Kidney (tissue), 14 donors: ENCODE measurements around the gene ZKSCAN7. TPM values are rescaled to one million over a fixed set of nuclear protein-coding genes. Genes with fewer than 3 reads are reported as not detected.

ENCODE experiments used
- DNase-seq, 5 donors: peaks; one replicate each; pipeline ENCODE4 v3.0.0-alpha.2; 2013 to 2020
- FAIRE-seq: peaks from 2 replicates; lab custom pipeline; 2012; peaks lifted over from hg19 to GRCh38; lab: Jason Lieb, UNC
- H3K27ac ChIP-seq, 2 donors: one replicate each; pipeline ENCODE4 v1.7.0; 2013; ENCODE audit warnings: low read depth in 2 of 2, low read length in 2 of 2, inconsistent platforms in 1 of 2
- H3K27me3 ChIP-seq: one replicate; pipeline ENCODE4 v1.7.1; 2013; ENCODE audit warnings: low read length, inconsistent platforms; ENCODE audit not compliant: control insufficient read depth, insufficient read depth
- H3K36me3 ChIP-seq, 3 donors: one replicate each; pipeline versions ENCODE4 v1.7.0 to v1.7.1; 2013; ENCODE audit warnings: low read length in 3 of 3, control low read depth in 1 of 3, inconsistent platforms in 1 of 3; ENCODE audit not compliant: insufficient read depth in 3 of 3, control insufficient read depth in 2 of 3
- H3K4me1 ChIP-seq, 3 donors: one replicate each; pipeline versions ENCODE4 v1.7.0 to v1.7.1; 2013; ENCODE audit warnings: low read length in 3 of 3, inconsistent platforms in 1 of 3, low read depth in 1 of 3; ENCODE audit not compliant: control insufficient read depth in 2 of 3, insufficient read depth in 2 of 3
- H3K4me3 ChIP-seq, 3 donors: one replicate each; pipeline versions ENCODE4 v1.7.0 to v1.8.1; 2013; ENCODE audit warnings: low read length in 3 of 3, control low read depth in 1 of 3, inconsistent platforms in 1 of 3
- H3K9ac ChIP-seq, 3 donors: one replicate each; pipeline versions ENCODE4 v1.7.0 to v1.7.1; 2013; ENCODE audit warnings: low read length in 3 of 3, control low read depth in 1 of 3, inconsistent platforms in 1 of 3
- H3K9me3 ChIP-seq, 3 donors: one replicate each; pipeline versions ENCODE4 v1.7.0 to v1.7.1; 2013; ENCODE audit warnings: low read length in 3 of 3, control low read depth in 1 of 3, inconsistent platforms in 1 of 3; ENCODE audit not compliant: control insufficient read depth in 2 of 3, insufficient read depth in 1 of 3
- CTCF ChIP-seq: IDR thresholded peaks from 3 replicates; pipeline ENCODE4 v1.5.1; 2012; ENCODE audit warnings: mild to moderate bottlenecking, moderate library complexity, borderline replicate concordance; ENCODE audit not compliant: insufficient read depth; ENCODE audit errors: extremely low read depth
- intact Hi-C: fragments of 100-400 bp; cut with DNase I; formaldehyde crosslinking; loops from one replicate; pipeline ENCODE4 v1.11.1; 2022
- polyA plus RNA-seq: library from polyadenylated mRNA; stranded (reverse); fragments of 350-450 nt; fragmentation: Illumina TruSeq; extraction: RNeasy Lipid Tissue Mini Kit (QIAGEN cat#74804); gene quantifications from one replicate; pipeline ENCODE4 v1.2.3, GENCODE V29; 2014; ENCODE audit warnings: low read depth, low replicate concordance; ENCODE audit not compliant: insufficient read depth
- total RNA-seq: library from RNA; stranded (reverse); fragmentation: NEBNext Ultra II Directional; extraction: Animal tissue kit (Norgen Biotek cat#: 25700); gene quantifications from one replicate; pipeline ENCODE4 v1.2.1, GENCODE V29; 2021
- donor health status: control.
- donor health status: control.
- donor health status: control.
- donor health status: control.
- donor health status: control.
- donor health status: DM: yes; HTN: yes; CAD: no.
- donor health status: Normal renal cell carcinoma (clear cell type).

Gene ZKSCAN7
- total and polyA plus RNA-seq, 2 donors from 2014 or later = 2.2 to 7.9 TPM

DNA sequence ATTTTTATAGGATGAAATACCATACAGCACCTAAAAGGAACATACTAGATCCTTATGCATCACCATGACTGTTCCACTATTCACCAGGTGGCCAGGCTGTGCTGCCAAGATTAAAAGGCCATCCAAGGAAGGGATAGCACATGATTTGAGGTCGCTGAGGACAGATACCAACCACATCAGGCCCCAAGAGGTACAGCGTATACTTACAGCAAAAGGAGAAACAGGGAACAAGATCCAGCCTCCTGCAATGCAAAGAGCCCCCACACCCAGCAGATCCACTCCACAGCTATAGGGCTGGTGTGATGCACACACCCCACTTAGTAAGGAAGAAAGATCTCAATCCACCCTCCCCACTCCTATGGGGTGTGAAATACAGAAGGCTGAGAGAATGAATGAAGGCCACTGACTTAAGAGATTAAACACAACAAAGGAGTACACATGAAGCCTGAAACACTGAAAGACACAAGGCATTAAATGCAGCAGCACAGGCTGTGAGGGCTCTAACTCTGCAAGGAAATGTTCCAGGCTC is 45.5 kb upstream of the ZKSCAN7 start:
- H3K27ac ChIP-seq = no peak overlapping the region
- peak overlapping the region; percentile 20 to 93 (median 81) for H3K9ac ChIP-seq
- intact Hi-C loops = no loop called here
- H3K27me3 ChIP-seq = no peaks in the 10 kb centered on the region
- no peak for TF ChIP-seq CTCF
- H3K9me3 ChIP-seq = no peaks in the 10 kb centered on the region
- no peaks in the 10 kb centered on the region for H3K36me3 ChIP-seq
- DNase-seq (peak in 1 of 5 donors; percentile 17), FAIRE-seq (no peak)
- H3K4me1 ChIP-seq = peaks cover 0 to 9% (median 0%) of the 10 kb centered on the region in 3 donors
- H3K4me3 ChIP-seq = peak overlapping the region; percentile 77 to 91 (median 90)

DNA sequence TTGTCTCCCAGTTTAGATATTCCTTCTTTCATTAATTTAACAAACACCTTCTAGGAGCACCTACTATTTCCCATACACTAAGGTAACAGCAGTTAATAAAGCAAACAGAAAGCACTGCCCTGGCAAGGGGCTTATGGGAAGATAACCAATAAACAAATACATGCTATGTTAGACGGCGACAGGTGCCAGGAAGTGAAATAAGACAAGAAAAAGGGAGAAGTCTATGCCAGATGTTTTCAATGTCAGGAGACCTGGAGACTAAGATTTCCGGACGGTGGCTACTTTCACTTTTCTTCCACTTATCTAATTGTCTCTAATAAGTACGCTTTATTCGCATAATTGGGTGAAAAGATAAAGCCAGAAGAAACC is 45.0 kb upstream of the ZKSCAN7 start:
- Histone ChIP-seq H3K4me1 (peaks cover 0 to 9% (median 0%) of the 10 kb centered on the region in 3 donors), H3K9ac (peak overlapping the region; percentile 21 to 93 (median 81)), H3K4me3 (peak overlapping the region; percentile 77 to 91 (median 90)), H3K36me3 (no peaks in the 10 kb centered on the region), H3K27ac (peak overlapping the region; percentile 73 to 79), H3K27me3 (no peaks in the 10 kb centered on the region), H3K9me3 (no peaks in the 10 kb centered on the region)
- intact Hi-C loops = no loop called here
- FAIRE-seq = no peak
- DNase-seq = peak in 2 of 5 donors; percentile 57 to 62
- no peak for TF ChIP-seq CTCF

DNA sequence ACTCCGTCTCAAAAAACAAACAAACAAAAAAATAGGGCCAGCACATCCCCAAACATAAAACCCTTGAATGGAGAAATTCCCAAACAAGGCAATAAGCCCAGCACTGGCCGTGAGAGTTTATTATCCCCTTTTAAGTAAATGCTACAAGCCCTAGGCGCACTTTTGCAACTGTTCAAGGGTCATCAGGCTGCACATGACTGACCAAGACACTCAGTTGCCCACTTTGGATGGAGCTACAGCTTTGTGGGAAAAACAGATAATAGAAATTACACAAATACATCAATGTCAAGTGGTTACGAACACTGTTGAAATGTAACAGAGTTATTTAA is 43.8 kb upstream of the ZKSCAN7 start:
- no peak for FAIRE-seq
- intact Hi-C loops = no loop called here

More for the DNA sequence above, 43.8 kb upstream of the ZKSCAN7 start:
- TF ChIP-seq CTCF = no peak
- Histone ChIP-seq H3K27me3 (no peaks in the 10 kb centered on the region), H3K9ac (peak overlapping the region in 2 of 3 donors; percentile 59 to 65), H3K4me1 (peaks cover 0 to 9% (median 0%) of the 10 kb centered on the region in 3 donors), H3K9me3 (no peaks in the 10 kb centered on the region), H3K4me3 (peak overlapping the region; percentile 62 to 90 (median 68)), H3K27ac (peak overlapping the region; percentile 16 to 88), H3K36me3 (no peaks in the 10 kb centered on the region)
- peak in 4 of 5 donors; percentile 22 to 54 (median 48) for DNase-seq
